Raji (cell line): ENCODE results near the gene KMT5B.

Experiments
- POLR2A ChIP-seq: IDR thresholded peaks from 2 replicates; pipeline ENCODE4 v1.6.1; 2011; ENCODE audit warnings: low read depth, low read length, control low read depth; ENCODE audit not compliant: insufficient read depth

KMT5B gene

GRCh38 chr11:68164437-68164836 is 48.7 kb downstream of the KMT5B start:
- no peak for TF ChIP-seq POLR2A

- TF ChIP-seq POLR2A, result no peak
These were observed 49.4 kb downstream of the KMT5B start for GRCh38 chr11:68163691-68164090.

GRCh38 chr11:68160100-68160695 is 52.9 kb downstream of the KMT5B start:
- no peak for TF ChIP-seq POLR2A

- TF ChIP-seq POLR2A, result no peak
These were observed 53.4 kb downstream of the KMT5B start for GRCh38 chr11:68159665-68160064.

GRCh38 chr11:68159161-68159560 is 53.9 kb downstream of the KMT5B start:
- TF ChIP-seq POLR2A, result no peak

- no peak for TF ChIP-seq POLR2A
These were observed 54.5 kb downstream of the KMT5B start for GRCh38 chr11:68158580-68158979.

- no peak for TF ChIP-seq POLR2A
These were observed 59.4 kb downstream of the KMT5B start for GRCh38 chr11:68153742-68154141.

GRCh38 chr11:68150037-68150436 is 63.1 kb downstream of the KMT5B start:
- TF ChIP-seq POLR2A, result no peak

GRCh38 chr11:68149417-68149816 is 63.7 kb downstream of the KMT5B start:
- TF ChIP-seq POLR2A, result no peak

- no peak for TF ChIP-seq POLR2A
These were observed 64.2 kb downstream of the KMT5B start for GRCh38 chr11:68148879-68149278.

- TF ChIP-seq POLR2A, result no peak
These were observed 64.9 kb downstream of the KMT5B start for GRCh38 chr11:68148071-68148805.

- TF ChIP-seq POLR2A, result no peak
These were observed 66.2 kb downstream of the KMT5B start for GRCh38 chr11:68146704-68147474.

- no peak for TF ChIP-seq POLR2A
These were observed 67.0 kb downstream of the KMT5B start for GRCh38 chr11:68146010-68146540.

- no peak for TF ChIP-seq POLR2A
These were observed 67.8 kb downstream of the KMT5B start for GRCh38 chr11:68145120-68145866.

GRCh38 chr11:68143310-68143689 is 69.8 kb downstream of the KMT5B start:
- no peak for TF ChIP-seq POLR2A
